IMR-90 (cell line): ENCODE data around the gene DCC. TPM values are rescaled to one million over a fixed set of nuclear protein-coding genes. Genes with fewer than 3 reads are reported as not detected.

Experiments used
- ATAC-seq: fragments of 200-7000 bp; cut with Tn5 transposase; 2 replicates; pipeline ENCODE4 v1.9.1; 2020; ENCODE audit warnings: low read depth, mild to moderate bottlenecking, moderate library complexity
- BruUV-seq: library from RNA; stranded (reverse); fragments of 400-500 nt; replicated peaks from 2 replicates; lab custom pipeline; 2021; lab: Mats Ljungman, UMichigan
- CTCF ChIA-PET: fragments of 300-600 bp; formaldehyde crosslinking; extraction: SDS; loops from one replicate; lab custom pipeline; 2021; ENCODE audit warnings: antibody characterized with exemption; lab: Yijun Ruan, JAX
- POLR2A ChIA-PET: fragments of 300-600 bp; sonication (Branson Sonifier 250); formaldehyde crosslinking; loops from one replicate; lab custom pipeline; 2022; ENCODE audit warnings: antibody characterized with exemption; ENCODE audit not compliant: unreplicated experiment; lab: Charles Lee
- DNase-seq: peaks from one replicate; pipeline ENCODE4 v3.0.0; 2013
- H2AFZ ChIP-seq: replicated peaks from 2 replicates; pipeline ENCODE3; 2013; ENCODE audit warnings: low read length, mild to moderate bottlenecking; ENCODE audit not compliant: poor library complexity
- H2AK5ac ChIP-seq: 2 replicates; pipeline ENCODE4 v1.6.1; 2013; ENCODE audit warnings: low read depth, low read length, inconsistent platforms
- H2AK9ac ChIP-seq: replicated peaks from 2 replicates; pipeline ENCODE3; 2013; ENCODE audit warnings: mild to moderate bottlenecking, low read depth, low read length, moderate library complexity; ENCODE audit not compliant: poor library complexity
- H2BK120ac ChIP-seq: 2 replicates; pipeline ENCODE4 v1.6.1; 2013; ENCODE audit warnings: low read depth, low read length, inconsistent platforms
- H2BK15ac ChIP-seq: 3 replicates; pipeline ENCODE4 v1.6.1; 2013; ENCODE audit warnings: low read depth, low read length, inconsistent platforms
- H2BK20ac ChIP-seq: 2 replicates; pipeline ENCODE4 v1.6.1; 2013; ENCODE audit warnings: low read depth, mild to moderate bottlenecking, inconsistent platforms, low read length, moderate library complexity
- H2BK5ac ChIP-seq: 2 replicates; pipeline ENCODE4 v1.6.1; 2013; ENCODE audit warnings: mild to moderate bottlenecking, low read depth, low read length, inconsistent platforms; ENCODE audit not compliant: poor library complexity, severe bottlenecking
- H3K14ac ChIP-seq: replicated peaks from 2 replicates; pipeline ENCODE4 v1.6.1; 2013; ENCODE audit warnings: low read depth, low read length, inconsistent platforms
- H3K18ac ChIP-seq: 2 replicates; pipeline ENCODE4 v1.6.1; 2013; ENCODE audit warnings: low read depth, low read length, control low read depth
- H3K23ac ChIP-seq: 2 replicates; pipeline ENCODE4 v1.6.1; 2013; ENCODE audit warnings: low read depth, low read length, inconsistent platforms
- H3K27ac ChIP-seq: 2 replicates; pipeline ENCODE4 v1.5.1; 2013; ENCODE audit warnings: mild to moderate bottlenecking, control low read depth, low read length; ENCODE audit not compliant: insufficient read depth
- H3K27me3 ChIP-seq: 2 replicates; pipeline ENCODE4 v1.6.1; 2013; ENCODE audit warnings: low read length; ENCODE audit not compliant: control insufficient read depth, insufficient read depth
- H3K36me3 ChIP-seq: 2 replicates; pipeline ENCODE4 v1.6.1; 2013; ENCODE audit warnings: low read length, mixed read lengths; ENCODE audit not compliant: control insufficient read depth, insufficient read depth
- H3K4ac ChIP-seq: 2 replicates; pipeline ENCODE4 v1.6.1; 2013; ENCODE audit warnings: low read depth, low read length, inconsistent platforms
- H3K4me1 ChIP-seq: 2 replicates; pipeline ENCODE4 v1.6.1; 2013; ENCODE audit warnings: low read length, mixed read lengths; ENCODE audit not compliant: control insufficient read depth, insufficient read depth
- H3K4me2 ChIP-seq: 2 replicates; pipeline ENCODE4 v1.6.1; 2013; ENCODE audit warnings: low read depth, mild to moderate bottlenecking, control low read depth, low read length, moderate library complexity
- H3K4me3 ChIP-seq: 2 replicates; pipeline ENCODE4 v1.5.1; 2013; ENCODE audit warnings: low read depth, mild to moderate bottlenecking, control low read depth, low read length, moderate library complexity; ENCODE audit not compliant: insufficient read depth
- H3K56ac ChIP-seq: 2 replicates; pipeline ENCODE4 v1.6.1; 2013; ENCODE audit warnings: low read length, inconsistent platforms; ENCODE audit not compliant: insufficient read depth; ENCODE audit errors: extremely low read depth
- H3K79me1 ChIP-seq, 2 experiments: 2 replicates each; pipeline ENCODE4 v1.6.1; 2013; ENCODE audit warnings: low read length in 2 of 2, inconsistent platforms in 1 of 2, low read depth in 1 of 2
- H3K9ac ChIP-seq: 2 replicates; pipeline ENCODE4 v1.6.1; 2013; ENCODE audit warnings: low read depth, low read length, control low read depth
- H3K9me1 ChIP-seq: 2 replicates; pipeline ENCODE4 v1.6.1; 2013; ENCODE audit warnings: low read length, inconsistent platforms; ENCODE audit not compliant: insufficient read depth
- H3K9me3 ChIP-seq: 2 replicates; pipeline ENCODE4 v1.6.1; 2013; ENCODE audit warnings: low read length; ENCODE audit not compliant: control insufficient read depth, insufficient read depth
- H4K20me1 ChIP-seq: 2 replicates; pipeline ENCODE4 v1.6.1; 2013; ENCODE audit warnings: low read length, inconsistent platforms; ENCODE audit not compliant: insufficient read depth
- H4K5ac ChIP-seq: 2 replicates; pipeline ENCODE4 v1.6.1; 2013; ENCODE audit warnings: mild to moderate bottlenecking, low read depth, low read length, control low read depth
- H4K8ac ChIP-seq, 2 experiments: 2 replicates each; pipeline ENCODE4 v1.6.1; 2013; ENCODE audit warnings: low read depth in 2 of 2, low read length in 2 of 2, control low read depth in 1 of 2, inconsistent platforms in 1 of 2
- H4K91ac ChIP-seq: 2 replicates; pipeline ENCODE4 v1.6.1; 2013; ENCODE audit warnings: low read depth, low read length, inconsistent platforms; ENCODE audit not compliant: insufficient read depth
- BHLHE40 ChIP-seq: fragments of 150-350 bp; IDR thresholded peaks from 2 replicates; pipeline ENCODE4 v1.6.1; 2016; ENCODE audit warnings: mild to moderate bottlenecking, low read depth, low read length
- CEBPB ChIP-seq: IDR thresholded peaks from 2 replicates; pipeline ENCODE4 v1.6.1; 2012; ENCODE audit warnings: low read depth, low read length, improper control_type of control experiment
- CHD1 ChIP-seq: IDR thresholded peaks from 2 replicates; pipeline ENCODE4 v1.6.1; 2012; ENCODE audit warnings: low read depth, low read length, improper control_type of control experiment
- CTCF ChIP-seq: conservative IDR thresholded peaks from 2 replicates; pipeline ENCODE4 v1.5.1; 2012; ENCODE audit warnings: mild to moderate bottlenecking, low read depth, low read length, improper control_type of control experiment
- ELK1 ChIP-seq: fragments of 150-350 bp; IDR thresholded peaks from 2 replicates; pipeline ENCODE4 v1.6.1; 2016; ENCODE audit warnings: low read depth, mild to moderate bottlenecking, low read length, moderate library complexity, borderline replicate concordance
- FOS ChIP-seq: fragments of 150-350 bp; IDR thresholded peaks from 2 replicates; pipeline ENCODE4 v1.6.1; 2016; ENCODE audit warnings: low read depth, low read length
- MAFK ChIP-seq: IDR thresholded peaks from 2 replicates; pipeline ENCODE4 v1.6.1; 2012; ENCODE audit warnings: low read depth, low read length, improper control_type of control experiment
- MAZ ChIP-seq: IDR thresholded peaks from 2 replicates; pipeline ENCODE4 v1.6.1; 2012; ENCODE audit warnings: low read depth, mild to moderate bottlenecking, low read length, improper control_type of control experiment, moderate library complexity, borderline replicate concordance
- MXI1 ChIP-seq: IDR thresholded peaks from 2 replicates; pipeline ENCODE4 v1.6.1; 2012; ENCODE audit warnings: low read depth, mild to moderate bottlenecking, low read length, moderate library complexity, borderline replicate concordance
- NFE2L2 ChIP-seq: fragments of 150-350 bp; IDR thresholded peaks from 2 replicates; pipeline ENCODE4 v1.6.1; 2016; ENCODE audit warnings: low read depth, mild to moderate bottlenecking, low read length
- POLR2A ChIP-seq: IDR thresholded peaks from 2 replicates; pipeline ENCODE4 v1.6.1; 2012; ENCODE audit warnings: mild to moderate bottlenecking, low read depth, low read length
- RAD21 ChIP-seq: IDR thresholded peaks from 2 replicates; pipeline ENCODE4 v1.6.1; 2012; ENCODE audit warnings: low read length, improper control_type of control experiment
- RCOR1 ChIP-seq: IDR thresholded peaks from 2 replicates; pipeline ENCODE4 v1.6.1; 2012; ENCODE audit warnings: mild to moderate bottlenecking, low read length, improper control_type of control experiment; ENCODE audit not compliant: insufficient replicate concordance
- RFX5 ChIP-seq: IDR thresholded peaks from 2 replicates; pipeline ENCODE4 v1.8.0; 2012; ENCODE audit warnings: low read depth, mild to moderate bottlenecking, low read length, moderate library complexity
- SMC3 ChIP-seq: fragments of 150-350 bp; IDR thresholded peaks from 2 replicates; pipeline ENCODE4 v1.6.1; 2016; ENCODE audit warnings: low read depth, mild to moderate bottlenecking, antibody characterized with exemption, low read length, moderate library complexity
- USF2 ChIP-seq: fragments of 150-350 bp; IDR thresholded peaks from 2 replicates; pipeline ENCODE4 v1.6.1; 2017; ENCODE audit warnings: mild to moderate bottlenecking, antibody characterized with exemption, low read length, low read depth
- WGBS, 2 experiments: methylation state at CpG; one replicate each; pipeline versions ENCODE4 v1.1.5 to v1.1.7; 2013; ENCODE audit warnings: missing lambda C conversion rate in 2 of 2; ENCODE audit not compliant: insufficient read length in 1 of 2; ENCODE audit errors: extremely low coverage in 2 of 2; 5-methylcytosine and 5-hydroxymethylcytosine counted together
- dilution Hi-C: fragments of 300-500 bp; cut with HindIII; formaldehyde crosslinking; loops from one replicate; pipeline ENCODE4 v1.14.3; 2018; ENCODE audit warnings: low sequenced_read_pairs; ENCODE audit not compliant: unreplicated experiment
- in situ Hi-C: fragments of 300-500 bp; cut with MboI; formaldehyde crosslinking; loops from 3 replicates; pipeline ENCODE4 v1.14.3; 2019; ENCODE audit warnings: low sequenced_read_pairs, inconsistent platforms, mixed read lengths
- intact Hi-C: fragments of 100-400 bp; cut with micrococcal nuclease; formaldehyde crosslinking; loops from 2 replicates; pipeline ENCODE4 v1.10.0; 2022
- polyA plus RNA-seq, 3 experiments: library from polyadenylated mRNA; depleted of rRNA; stranded (reverse); fragments of >200 nt; gene quantifications; 2 replicates each; pipeline ENCODE4 v1.2.3, GENCODE V29; 2012; ENCODE audit warnings: low replicate concordance in 1 of 3
- total RNA-seq: library from RNA; depleted of rRNA; stranded (reverse); fragments of >200 nt; gene quantifications from 2 replicates; pipeline ENCODE4 v1.2.3, GENCODE V29; 2012

Gene DCC
- total and polyA plus RNA-seq, 2 of the 4 experiments (the other 2 are of a cell fraction) = 0.31 to 0.54 TPM

- H4K8ac ChIP-seq = no peak overlapping the region
- ATAC-seq (no peak), DNase-seq (no peak)
- H3K27me3 ChIP-seq = no peaks in the 10 kb centered on the region
- H4K20me1 ChIP-seq = no peaks in the 10 kb centered on the region
- no peak overlapping the region for H3K14ac ChIP-seq
- no peak overlapping the region for H2BK20ac ChIP-seq
- H3K56ac ChIP-seq = no peak overlapping the region
- no peak overlapping the region for H3K4me2 ChIP-seq
- H3K23ac ChIP-seq = no peak overlapping the region
- no peak overlapping the region for H3K4me3 ChIP-seq
- BruUV-seq = no TSS peak
- no peak overlapping the region for H2BK120ac ChIP-seq
- no peak overlapping the region for H2BK15ac ChIP-seq
- no peak overlapping the region for H2AK5ac ChIP-seq
- TF ChIP-seq MAZ = no peak
- no peak for TF ChIP-seq RCOR1
- TF ChIP-seq CTCF = no peak
- no peak for TF ChIP-seq FOS
- TF ChIP-seq RFX5 = no peak
- no peak for TF ChIP-seq MXI1
- no peak for TF ChIP-seq CHD1
- TF ChIP-seq CEBPB = no peak
- TF ChIP-seq SMC3 = no peak
- no peak for TF ChIP-seq USF2
- TF ChIP-seq ELK1 = no peak
- no peak for TF ChIP-seq RAD21
- TF ChIP-seq MAFK = no peak
- TF ChIP-seq BHLHE40 = no peak
- no peak for TF ChIP-seq NFE2L2
- no peak for TF ChIP-seq POLR2A
- H3K36me3 ChIP-seq = no peaks in the 10 kb centered on the region
- no peak overlapping the region for H4K5ac ChIP-seq
- no peaks in the 10 kb centered on the region for H3K9me1 ChIP-seq
- H3K18ac ChIP-seq = no peak overlapping the region
- H3K9ac ChIP-seq = no peak overlapping the region
- H3K4ac ChIP-seq = no peak overlapping the region
- no peak overlapping the region for H4K91ac ChIP-seq
- WGBS, 2 experiments = no CpG with 5 or more reads among the region's 3 CpGs
- intact Hi-C loops = no loop called here
- H3K9me3 ChIP-seq = peaks cover 2% of the 10 kb centered on the region; the same call in 1 of the 2 replicates
- no peaks in the 10 kb centered on the region for H3K79me1 ChIP-seq
- in situ Hi-C loops = no loop called here
- POLR2A ChIA-PET = no interaction called here
- no peak overlapping the region for H2AFZ ChIP-seq
- no peak overlapping the region for H2BK5ac ChIP-seq
- CTCF ChIA-PET = no interaction called here
- dilution Hi-C loops = no loop called here
- H2AK9ac ChIP-seq = no peak overlapping the region
- no peak overlapping the region for H3K27ac ChIP-seq
- H3K4me1 ChIP-seq = no peaks in the 10 kb centered on the region
These were observed 777.9 kb downstream of the DCC start for GRCh38 chr18:53117851-53118250.
